ENCODE results near the gene HACD3. TPM values are rescaled to one million over a fixed set of nuclear protein-coding genes. Genes with fewer than 3 reads are reported as not detected.
A peak's percentile ranks its signal among the peaks of the same experiment; 100 is the strongest.

Gene HACD3
- total and polyA plus RNA-seq, 2 of the 13 experiments (the other 11 are each of a cell fraction or from before 2014, with no cell fraction given): 73.6 to 161 TPM

- TF ChIP-seq DNMT1 (CRISPR knock-in tag; IDR thresholded peaks at IDR 0.05) (peak; percentile 86; the same call in 1 of the 2 replicates), SRSF4 (IDR thresholded peaks at IDR 0.05; ENCODE audit: low read depth, low read length, poor library complexity, severe bottlenecking) (no peak), HMGA1 (CRISPR knock-in tag; conservative IDR thresholded peaks at IDR 0.05) (no peak), NFYB (CRISPR knock-in tag; IDR thresholded peaks at IDR 0.05) (peak; percentile 71), ZMAT3 (CRISPR knock-in tag; conservative IDR thresholded peaks at IDR 0.05) (peak; percentile 96), ZZZ3 (CRISPR knock-in tag; IDR thresholded peaks at IDR 0.05; ENCODE audit: borderline replicate concordance) (peak; percentile 81; the same call in 1 of the 2 replicates), HMGXB4 (CRISPR knock-in tag; IDR thresholded peaks at IDR 0.05; ENCODE audit: borderline replicate concordance in 1 of 2, low read depth in 1 of 2) (peak; percentile 98 to 99), ZNF138 (CRISPR knock-in tag; IDR thresholded peaks at IDR 0.05; ENCODE audit: low read depth) (peak; percentile 56; the same call in 1 of the 2 replicates), REPIN1 (CRISPR knock-in tag; IDR thresholded peaks at IDR 0.05; ENCODE audit: borderline replicate concordance, low read depth) (peak; percentile 82; the same call in 1 of the 2 replicates), NPAS2 (CRISPR knock-in tag; IDR thresholded peaks at IDR 0.05; ENCODE audit: borderline replicate concordance) (peak; percentile 79; the same call in 1 of the 2 replicates), ZHX2 (IDR thresholded peaks at IDR 0.05; ENCODE audit: low read depth) (peak; percentile 61; the same call in 1 of the 2 replicates), ZHX2 (CRISPR knock-in tag; IDR thresholded peaks at IDR 0.05; ENCODE audit: borderline replicate concordance) (no peak), SNAI1 (CRISPR knock-in tag; IDR thresholded peaks at IDR 0.05; ENCODE audit: borderline replicate concordance) (no peak), E2F5 (CRISPR knock-in tag; conservative IDR thresholded peaks at IDR 0.05) (peak; percentile 79; the same call in 1 of the 2 replicates), RARG (CRISPR knock-in tag; IDR thresholded peaks at IDR 0.05; ENCODE audit: low read depth) (no peak), E2F2 (CRISPR knock-in tag; IDR thresholded peaks at IDR 0.05; ENCODE audit: borderline replicate concordance) (peak; percentile 24; the same call in 1 of the 2 replicates), U2AF1 (optimal IDR thresholded peaks at IDR 0.05; ENCODE audit: low read depth, low read length) (no peak), ZNF567 (CRISPR knock-in tag; IDR thresholded peaks at IDR 0.05; ENCODE audit: borderline replicate concordance) (peak; percentile 25; the same call in 1 of the 2 replicates)
Measured at GRCh38 chr15:65610871-65611718, 80.8 kb downstream of the HACD3 start, which contains the start of gene INTS14 (continued).

Measured in HepG2 (cell line).